Activated T-helper 1 cell treated with Interleukin-2 at 50 U/mL for 16 hours (primary cell): ENCODE results near the gene IL4R.
"Not testable (repeated sequence)": the region's sequence is repeated elsewhere in the genome, so short reads cannot be mapped to it uniquely, and the experiment has no call there.

Experiments used
- DNase-seq: peaks from one replicate; pipeline ENCODE4 v3.0.0-alpha.2; 2020; ENCODE audit warnings: low read depth

Gene IL4R

GRCh38 chr16:27404163-27404823 lies 90.5 kb downstream of the IL4R start:
- no peak for DNase-seq

GRCh38 chr16:27405546-27406451 lies 92.0 kb downstream of the IL4R start:
- no peak for DNase-seq

GRCh38 chr16:27406511-27407128 lies 92.8 kb downstream of the IL4R start:
- DNase-seq: no peak

- no peak for DNase-seq
Measured at GRCh38 chr16:27407133-27407532, 93.4 kb downstream of the IL4R start.

- DNase-seq: no peak
Measured at GRCh38 chr16:27408012-27408601, 94.3 kb downstream of the IL4R start.

- no peak for DNase-seq
Measured at GRCh38 chr16:27408602-27409031, 94.8 kb downstream of the IL4R start.

GRCh38 chr16:27409958-27410357 lies 96.2 kb downstream of the IL4R start:
- DNase-seq: not testable (repeated sequence)

- no peak for DNase-seq
Measured at GRCh38 chr16:27410761-27411160, 97.0 kb downstream of the IL4R start.

- no peak for DNase-seq
Measured at GRCh38 chr16:27413956-27414355, 100.2 kb downstream of the IL4R start.
